GM13977 (cell line): Measurements from ENCODE around the gene F2RL2.

ENCODE experiments used
- DNase-seq: peaks from one replicate; pipeline ENCODE4 v3.0.0; 2012; ENCODE audit warnings: low spot score
- in situ Hi-C: fragments of 300-500 bp; cut with MboI; formaldehyde crosslinking; loops from one replicate; pipeline ENCODE4 v1.12.0; 2022; ENCODE audit warnings: low sequenced_read_pairs, low pct_unique_long_range_greater_than_20kb, mixed read lengths, inconsistent platforms; ENCODE audit not compliant: unreplicated experiment
- TF ChIP-seq, protein P1 (sequence below): IDR thresholded peaks from 2 replicates; pipeline ENCODE4 v1.5.1; 2012; ENCODE audit warnings: mild to moderate bottlenecking, control low read depth; ENCODE audit not compliant: insufficient read depth; ENCODE audit errors: extremely low read depth, missing control alignments

Gene F2RL2

DNA sequence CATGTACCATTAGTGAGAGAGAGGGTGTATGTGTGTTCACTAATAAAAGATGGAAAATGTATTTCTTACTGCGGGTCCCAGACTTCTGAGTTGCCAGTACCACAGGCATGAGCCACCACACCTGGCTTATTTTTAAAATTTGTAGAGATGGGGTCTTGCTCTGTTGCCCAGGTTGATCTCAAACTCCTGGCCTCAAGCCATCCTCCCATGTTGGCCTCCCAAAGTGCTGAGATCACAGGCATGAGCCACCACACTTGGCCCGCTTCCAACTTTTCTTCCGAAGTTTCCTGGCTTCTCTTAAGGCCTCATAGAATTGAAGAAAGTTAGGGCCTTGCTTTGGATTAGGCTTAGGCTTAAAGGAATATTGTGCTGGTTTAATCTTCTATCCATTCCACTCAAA, 40.4 kb upstream of the F2RL2 start:
- no peak for DNase-seq
- in situ Hi-C loops = no loop called here
- TF ChIP-seq, protein P1, sequence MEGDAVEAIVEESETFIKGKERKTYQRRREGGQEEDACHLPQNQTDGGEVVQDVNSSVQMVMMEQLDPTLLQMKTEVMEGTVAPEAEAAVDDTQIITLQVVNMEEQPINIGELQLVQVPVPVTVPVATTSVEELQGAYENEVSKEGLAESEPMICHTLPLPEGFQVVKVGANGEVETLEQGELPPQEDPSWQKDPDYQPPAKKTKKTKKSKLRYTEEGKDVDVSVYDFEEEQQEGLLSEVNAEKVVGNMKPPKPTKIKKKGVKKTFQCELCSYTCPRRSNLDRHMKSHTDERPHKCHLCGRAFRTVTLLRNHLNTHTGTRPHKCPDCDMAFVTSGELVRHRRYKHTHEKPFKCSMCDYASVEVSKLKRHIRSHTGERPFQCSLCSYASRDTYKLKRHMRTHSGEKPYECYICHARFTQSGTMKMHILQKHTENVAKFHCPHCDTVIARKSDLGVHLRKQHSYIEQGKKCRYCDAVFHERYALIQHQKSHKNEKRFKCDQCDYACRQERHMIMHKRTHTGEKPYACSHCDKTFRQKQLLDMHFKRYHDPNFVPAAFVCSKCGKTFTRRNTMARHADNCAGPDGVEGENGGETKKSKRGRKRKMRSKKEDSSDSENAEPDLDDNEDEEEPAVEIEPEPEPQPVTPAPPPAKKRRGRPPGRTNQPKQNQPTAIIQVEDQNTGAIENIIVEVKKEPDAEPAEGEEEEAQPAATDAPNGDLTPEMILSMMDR = no peak

DNA sequence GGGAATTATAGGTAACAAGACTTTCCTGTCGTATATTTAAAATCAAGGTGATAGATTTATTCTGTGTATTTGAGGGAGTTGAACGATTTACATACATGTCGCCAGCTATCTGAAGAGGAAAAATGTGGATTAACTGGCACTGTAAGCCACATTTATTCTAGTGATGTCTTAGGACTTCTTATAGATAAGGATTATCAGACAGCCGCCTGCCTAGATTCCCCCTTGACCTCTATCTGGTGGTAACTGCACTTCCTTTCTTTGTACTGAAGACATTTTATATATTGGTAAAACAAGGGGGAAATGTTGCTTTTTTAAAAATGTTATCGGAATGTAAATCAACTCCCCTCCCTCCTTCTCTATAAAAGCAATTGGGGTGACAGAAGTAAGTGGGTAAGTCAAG, 39.3 kb upstream of the F2RL2 start:
- in situ Hi-C loops = no loop called here
- TF ChIP-seq, protein P1 = no peak
- DNase-seq = no peak

DNA sequence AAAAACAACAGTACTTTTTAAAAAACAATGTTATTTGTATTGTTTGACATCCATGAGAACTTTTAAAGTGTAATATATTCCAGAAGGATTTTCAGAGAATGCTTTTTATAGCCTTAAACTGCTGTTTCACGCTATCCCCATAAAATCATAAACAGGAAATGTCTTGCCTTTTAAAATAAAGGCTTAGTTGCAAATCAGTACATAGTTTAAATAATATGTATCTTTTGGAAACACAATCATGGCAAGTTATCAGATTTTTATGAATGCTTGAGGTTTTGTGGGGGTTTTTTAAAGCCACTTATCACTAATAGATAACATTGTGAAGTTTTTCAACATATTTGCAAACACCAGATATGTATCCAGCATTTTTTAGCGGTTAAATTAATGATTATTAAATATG, 37.2 kb upstream of the F2RL2 start:
- no peak for DNase-seq
- in situ Hi-C loops = no loop called here
- TF ChIP-seq, protein P1 = no peak

DNA sequence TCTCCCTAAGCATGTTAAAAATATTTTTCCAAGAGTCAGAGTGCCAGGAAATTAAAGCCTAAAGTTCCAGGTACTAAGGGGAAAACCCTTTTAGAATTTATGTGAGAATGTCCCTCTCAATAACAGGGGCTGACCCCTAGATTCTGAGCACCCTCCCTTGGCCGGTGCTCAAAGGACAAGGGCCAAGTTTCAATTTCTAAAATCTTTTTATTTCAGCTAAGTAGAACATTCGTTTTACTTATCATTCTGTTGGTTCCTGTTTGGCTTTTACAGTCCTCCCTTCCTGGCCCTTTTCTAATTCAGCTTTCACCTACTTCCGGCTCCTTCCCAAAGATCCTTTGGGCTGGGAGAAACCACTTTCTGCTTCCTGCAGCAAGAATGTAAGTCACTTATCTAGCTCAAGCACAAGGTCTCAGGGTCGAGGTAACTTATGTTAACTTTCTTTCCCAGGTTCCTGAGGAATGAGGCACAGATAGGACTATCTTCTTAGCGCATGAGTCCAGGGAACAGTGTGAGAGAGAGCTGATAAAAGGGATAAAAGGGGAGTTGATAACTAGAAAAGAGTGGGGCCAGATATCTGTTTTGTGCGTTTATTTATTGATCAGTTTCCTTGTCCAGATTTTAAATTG, 34.6 kb upstream of the F2RL2 start:
- in situ Hi-C loops = no loop called here
- no peak for DNase-seq
- TF ChIP-seq, protein P1 = no peak

DNA sequence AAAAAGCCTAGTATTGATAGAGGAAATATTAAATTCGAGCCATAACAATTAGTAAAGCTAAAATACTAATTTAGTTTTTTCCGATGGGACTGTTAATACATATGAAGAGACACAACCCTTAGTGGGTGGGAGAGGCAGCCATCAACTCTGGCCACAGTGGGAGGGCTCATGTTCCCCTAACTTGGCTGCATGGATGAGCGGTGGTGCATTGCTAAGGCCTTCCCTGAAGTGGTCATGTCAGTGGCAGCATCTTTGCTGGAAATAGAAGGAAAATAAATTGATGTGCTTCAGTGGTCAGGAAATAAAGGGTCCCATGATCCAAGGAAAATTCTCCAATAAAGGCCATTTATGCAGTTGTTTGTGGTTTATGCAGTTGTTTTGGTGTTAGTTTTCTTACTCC, 33.9 kb upstream of the F2RL2 start:
- TF ChIP-seq, protein P1 = no peak
- DNase-seq = no peak
- in situ Hi-C loops = no loop called here

DNA sequence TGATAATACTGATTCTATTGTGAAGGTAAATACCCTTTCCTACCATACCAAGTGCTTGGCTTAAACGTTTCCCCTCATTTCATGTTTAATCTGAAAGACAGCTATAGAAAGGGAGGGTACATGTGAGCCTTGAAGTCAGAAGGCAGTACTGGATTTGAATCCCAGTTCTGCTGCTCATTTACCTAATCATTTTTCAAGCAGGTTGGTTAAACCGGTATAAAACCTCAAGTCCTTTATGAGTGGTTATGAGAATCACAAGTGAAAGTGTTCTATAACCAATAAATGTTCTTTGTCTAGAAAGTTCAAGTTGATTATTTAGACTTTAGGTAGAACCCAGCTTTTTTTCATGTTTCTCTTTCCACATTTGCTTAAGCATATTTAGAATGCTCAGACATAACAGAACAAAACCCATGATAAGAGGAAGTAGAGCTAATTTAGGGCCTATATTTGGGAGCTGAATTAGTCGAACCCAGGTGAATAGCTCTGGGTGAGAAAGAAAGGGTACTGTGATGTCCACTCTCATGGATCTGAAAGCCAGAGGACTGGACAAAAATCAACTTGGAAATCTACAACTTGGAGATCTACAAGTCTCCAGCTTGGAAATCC, 29.7 kb upstream of the F2RL2 start:
- in situ Hi-C loops = no loop called here
- TF ChIP-seq, protein P1 = no peak
- no peak for DNase-seq
